ENCODE measurements around the gene CDK11A.
"Not testable (repeated sequence)": the region's sequence is repeated elsewhere in the genome, so short reads cannot be mapped to it uniquely, and the experiment has no call there.

Gene CDK11A

DNA sequence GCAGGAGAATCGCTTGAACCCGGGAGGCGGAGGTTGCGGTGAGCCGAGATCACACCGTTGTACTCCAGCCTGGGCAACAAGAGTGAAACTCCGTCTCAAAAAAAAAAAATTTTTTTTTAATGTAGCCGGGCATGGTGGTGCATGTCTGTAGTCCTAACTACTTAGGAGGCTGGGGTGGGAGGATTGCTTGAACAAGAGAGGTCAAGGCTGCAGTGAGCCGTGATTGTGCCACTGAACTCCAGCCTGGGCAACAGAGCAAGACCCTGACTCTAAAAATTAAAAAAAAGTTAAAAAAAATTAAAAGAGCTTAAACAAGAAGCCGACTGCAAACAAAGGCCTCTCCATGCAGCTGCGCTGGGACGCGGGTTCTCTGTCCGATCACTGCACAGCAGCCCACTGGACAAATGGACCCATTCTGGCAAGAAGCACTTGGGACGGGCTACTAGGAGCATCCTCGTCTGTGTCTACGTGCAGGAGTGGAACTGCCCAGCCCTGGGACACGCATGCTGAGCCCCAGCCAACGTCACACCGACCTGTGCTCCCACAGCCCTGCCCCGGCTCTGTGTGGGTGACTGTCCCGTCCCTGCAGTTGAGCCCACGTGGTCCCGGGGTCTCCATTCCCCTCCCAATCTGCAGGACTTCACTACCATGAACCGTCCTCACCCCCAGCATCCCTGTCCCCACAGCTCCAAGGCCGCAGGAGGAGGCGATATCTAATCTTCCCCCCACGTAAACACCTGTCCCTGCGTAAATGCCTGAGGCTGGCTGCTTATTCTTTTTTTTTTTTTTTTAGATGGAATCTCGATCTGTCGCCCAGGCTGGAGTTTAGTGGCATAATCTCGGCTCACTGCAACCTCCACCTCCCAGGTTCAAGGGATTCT, 43.9 kb downstream of the CDK11A start:
- DNase-seq, result no peak

DNA sequence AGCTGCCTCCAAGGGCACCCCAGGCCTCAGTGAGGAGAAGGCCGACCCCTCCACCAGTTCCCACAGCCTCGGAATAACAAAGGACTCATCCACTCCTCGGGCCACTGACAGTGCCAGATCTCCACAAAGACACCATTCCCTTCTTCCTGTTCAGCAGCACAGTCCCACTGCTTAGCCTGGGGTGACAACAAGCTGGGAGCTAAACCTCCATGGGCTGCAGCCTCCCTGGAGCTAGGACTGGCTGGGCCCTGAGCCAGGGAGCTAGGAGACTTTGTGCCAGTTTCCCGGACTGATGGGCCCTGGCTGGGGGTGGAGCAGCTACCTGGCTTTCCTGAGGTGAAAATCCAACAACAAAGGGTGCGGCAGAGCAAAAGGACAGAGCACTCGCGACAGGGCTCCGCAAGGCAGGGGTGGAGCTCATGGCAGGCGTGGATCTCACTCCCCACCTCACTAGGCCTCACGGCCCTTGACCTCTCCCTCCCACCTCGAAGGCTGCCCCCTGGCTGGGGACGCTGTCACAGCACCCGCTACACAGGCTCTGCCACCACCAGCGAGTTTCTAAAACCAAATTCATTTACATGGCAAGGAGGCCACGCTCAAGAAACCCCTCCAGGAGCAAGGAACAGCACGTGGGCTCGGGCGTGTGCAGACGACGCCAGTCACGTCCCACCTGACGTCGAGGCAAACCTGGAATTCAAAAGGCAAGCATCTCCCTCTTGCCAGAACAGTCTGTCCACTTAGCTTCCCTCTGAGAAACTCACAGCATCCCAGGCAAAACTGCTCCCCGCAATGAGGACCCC, 45.4 kb downstream of the CDK11A start:
- DNase-seq, result no peak

DNA sequence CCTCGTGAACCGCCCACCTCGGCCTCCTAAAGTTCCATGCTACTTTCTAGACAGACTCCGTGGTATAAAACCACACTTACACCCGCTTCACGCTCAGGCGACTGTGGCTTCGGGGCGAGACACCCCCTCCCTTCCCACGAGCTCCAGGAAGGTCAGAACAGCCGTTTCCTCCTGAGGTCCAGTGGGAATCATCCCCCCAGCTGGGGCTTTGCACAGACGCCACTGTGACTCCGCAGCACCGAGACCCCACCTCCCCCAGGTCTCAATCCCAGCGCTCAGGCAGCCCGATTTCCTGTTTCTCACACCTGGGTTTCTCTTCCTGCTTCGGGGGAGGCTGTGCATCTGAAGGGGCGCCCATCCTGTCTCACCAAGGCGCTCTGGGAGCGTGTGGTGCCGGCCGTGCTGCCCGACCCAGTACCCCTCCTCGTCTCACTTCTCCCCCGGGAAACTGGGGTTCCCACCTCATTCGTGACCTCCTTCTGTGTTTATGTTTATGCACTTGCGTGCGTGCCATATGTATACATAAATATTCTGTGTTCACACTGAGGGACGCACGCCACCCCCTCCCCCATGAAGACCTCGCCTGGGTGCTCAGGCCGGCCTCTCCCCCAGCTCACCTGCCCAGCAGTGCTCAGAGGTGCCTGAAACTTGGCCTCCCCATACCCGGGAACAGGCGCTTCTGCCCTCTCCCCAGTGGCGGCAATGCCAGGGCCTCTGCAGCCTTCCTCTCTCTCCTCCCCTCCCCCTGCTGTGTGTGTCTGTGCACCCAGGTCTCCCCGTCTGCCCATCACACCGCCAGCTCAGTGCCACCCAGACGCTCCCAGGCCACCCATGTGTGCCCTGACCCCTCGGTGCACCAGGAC, 46.2 kb downstream of the CDK11A start:
- DNase-seq, result peak; percentile 48

DNA sequence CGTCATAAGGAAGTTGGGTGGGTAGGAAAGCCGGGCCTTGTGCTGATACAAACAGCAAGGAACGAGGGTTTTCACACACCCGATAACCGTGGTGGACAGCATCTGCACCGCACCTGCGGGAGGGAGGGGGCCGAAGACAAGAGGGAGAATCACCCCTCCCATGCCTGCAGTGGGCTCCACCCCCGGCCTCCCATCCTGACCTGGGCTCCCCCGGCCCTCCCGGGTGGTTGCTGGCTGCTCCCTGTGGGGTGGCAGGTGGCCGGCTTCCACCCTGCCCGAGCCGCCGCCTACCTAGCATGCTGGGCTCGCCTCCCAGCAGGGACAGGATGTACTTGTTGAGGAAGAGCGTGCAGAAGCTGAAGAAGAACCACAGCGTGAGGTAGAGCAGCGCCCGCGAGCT, 48.1 kb downstream of the CDK11A start:
- not testable (repeated sequence) for DNase-seq

DNA sequence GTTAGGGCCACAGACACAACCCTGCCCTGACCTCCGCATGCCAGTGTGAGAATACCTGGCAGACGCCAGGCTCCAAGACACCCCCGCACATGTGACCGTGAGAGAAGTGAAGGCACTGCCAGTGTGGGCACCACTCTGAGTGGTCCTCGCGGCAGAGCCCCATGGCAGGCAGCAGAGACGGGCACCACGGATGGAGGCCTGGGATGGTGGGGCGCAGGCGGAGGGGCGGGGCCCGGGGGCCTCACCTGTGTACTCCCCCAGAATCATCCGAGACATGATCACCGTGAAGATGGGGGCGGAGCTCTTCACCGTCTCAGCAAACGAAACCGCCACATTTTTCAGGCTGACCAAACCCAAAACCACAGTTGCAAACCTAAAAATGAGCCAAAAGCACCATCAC, 48.9 kb downstream of the CDK11A start:
- DNase-seq, result not testable (repeated sequence)

DNA sequence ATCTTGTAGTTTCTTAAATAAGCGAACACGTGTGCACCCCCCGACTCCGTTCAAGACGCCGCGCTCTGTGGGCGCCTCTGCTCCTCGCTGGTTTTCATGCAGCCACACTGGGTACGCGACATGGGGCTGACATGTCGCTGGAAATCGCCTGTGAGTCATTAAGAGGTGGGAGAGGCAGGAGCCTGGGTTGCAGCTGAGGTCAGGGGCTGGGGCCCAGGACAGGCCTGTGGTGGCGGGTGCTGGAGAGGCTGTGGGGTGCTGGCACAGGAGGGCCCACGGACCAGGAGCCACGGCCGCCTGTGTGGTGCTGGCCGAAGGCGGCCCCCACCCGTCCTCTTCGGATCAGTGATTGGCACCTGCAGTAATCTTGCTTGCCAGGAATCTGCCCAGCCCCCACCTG, 49.4 kb downstream of the CDK11A start:
- DNase-seq, result not testable (repeated sequence)

DNA sequence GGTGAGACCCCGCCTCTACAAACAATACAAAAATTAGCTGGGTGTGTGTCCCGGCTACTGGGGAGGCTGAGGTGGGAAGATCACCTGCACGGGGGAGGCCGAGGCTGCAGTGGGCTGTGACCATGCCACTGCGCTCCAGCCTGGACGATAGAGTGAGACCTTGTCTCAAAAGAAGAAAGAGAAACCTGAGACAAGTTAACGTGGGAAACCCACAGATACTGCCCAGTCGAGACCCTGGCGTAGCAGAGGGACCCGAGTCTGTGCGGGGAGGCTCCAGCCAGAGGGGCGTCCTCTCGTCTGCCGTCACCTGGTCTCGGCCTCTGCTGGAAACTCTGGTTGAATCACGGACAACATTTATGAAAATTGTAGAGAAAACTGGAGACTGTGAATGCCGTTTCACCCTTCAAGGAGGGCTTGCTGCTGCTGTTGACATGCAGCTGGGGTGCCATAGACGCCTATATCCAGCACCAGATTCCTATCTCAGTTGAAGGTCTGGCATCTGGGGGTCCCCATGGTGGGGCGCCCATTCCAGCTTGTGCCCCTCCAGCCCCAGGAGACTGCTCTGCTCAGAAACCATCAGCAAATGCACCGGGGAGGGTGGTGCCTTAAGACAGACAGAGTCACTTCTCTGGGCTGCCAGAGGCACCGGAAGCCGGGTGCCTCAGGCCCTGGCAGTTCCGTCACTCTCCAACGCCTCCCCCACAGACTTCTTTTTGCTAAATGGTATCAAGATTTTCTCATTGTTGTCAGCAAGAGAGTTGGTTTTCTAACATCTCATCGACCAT, 51.8 kb downstream of the CDK11A start:
- no peak for DNase-seq

DNA sequence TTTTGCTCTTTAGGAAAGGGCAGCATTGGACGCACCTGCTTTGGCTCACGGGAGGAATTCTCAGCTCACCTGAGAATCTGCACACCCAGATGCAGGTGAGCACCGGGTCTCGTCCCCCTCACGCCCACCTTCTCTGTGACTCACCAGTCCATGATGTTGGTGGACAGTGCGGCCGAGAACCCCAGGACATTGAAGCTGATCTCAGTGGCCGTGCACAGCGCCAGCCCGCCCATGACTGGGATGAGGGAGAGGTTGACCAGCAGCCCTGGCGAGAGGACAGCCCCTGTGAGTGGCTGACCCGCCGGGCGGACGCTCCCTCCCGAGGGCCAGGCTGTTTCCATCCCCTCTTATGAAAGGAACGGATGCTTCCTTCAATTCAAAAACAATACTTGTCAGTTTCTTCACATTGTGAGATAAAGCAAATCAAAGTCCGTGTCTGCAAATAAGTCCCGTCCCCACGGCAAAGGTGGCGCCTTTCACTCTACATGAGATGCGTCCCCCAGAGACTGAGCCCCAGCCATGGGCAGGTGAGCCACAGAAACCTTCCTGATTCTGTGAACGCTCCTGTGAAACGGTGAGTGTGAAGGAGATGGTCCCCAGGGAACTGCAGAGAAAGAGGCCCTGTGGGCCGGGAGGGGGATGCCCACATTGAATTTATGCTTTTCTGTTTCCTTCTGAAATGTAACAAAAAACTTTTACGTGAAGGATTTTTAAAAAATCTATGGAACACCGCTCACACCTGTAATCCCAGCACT, 52.6 kb downstream of the CDK11A start:
- no peak for DNase-seq

DNA sequence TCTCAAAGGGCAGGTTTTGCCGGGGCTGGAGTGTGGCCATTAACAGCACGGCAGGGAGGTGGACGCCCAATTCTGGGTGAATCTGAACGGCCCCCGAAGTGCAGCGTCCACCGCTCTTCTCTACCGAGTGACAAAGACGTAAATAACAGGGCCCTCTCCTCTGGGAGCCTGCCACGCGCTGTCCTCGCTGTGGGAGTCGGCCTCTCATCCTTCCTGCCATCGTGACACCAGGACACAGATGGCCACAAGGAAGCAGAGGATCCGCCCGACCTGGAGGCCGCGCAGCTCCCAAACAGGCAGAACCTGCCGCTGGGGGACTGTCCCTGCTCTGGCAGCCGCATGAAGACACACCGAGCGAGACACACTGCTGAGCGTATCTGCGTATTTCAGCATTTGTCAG, 53.3 kb downstream of the CDK11A start:
- no peak for DNase-seq

DNA sequence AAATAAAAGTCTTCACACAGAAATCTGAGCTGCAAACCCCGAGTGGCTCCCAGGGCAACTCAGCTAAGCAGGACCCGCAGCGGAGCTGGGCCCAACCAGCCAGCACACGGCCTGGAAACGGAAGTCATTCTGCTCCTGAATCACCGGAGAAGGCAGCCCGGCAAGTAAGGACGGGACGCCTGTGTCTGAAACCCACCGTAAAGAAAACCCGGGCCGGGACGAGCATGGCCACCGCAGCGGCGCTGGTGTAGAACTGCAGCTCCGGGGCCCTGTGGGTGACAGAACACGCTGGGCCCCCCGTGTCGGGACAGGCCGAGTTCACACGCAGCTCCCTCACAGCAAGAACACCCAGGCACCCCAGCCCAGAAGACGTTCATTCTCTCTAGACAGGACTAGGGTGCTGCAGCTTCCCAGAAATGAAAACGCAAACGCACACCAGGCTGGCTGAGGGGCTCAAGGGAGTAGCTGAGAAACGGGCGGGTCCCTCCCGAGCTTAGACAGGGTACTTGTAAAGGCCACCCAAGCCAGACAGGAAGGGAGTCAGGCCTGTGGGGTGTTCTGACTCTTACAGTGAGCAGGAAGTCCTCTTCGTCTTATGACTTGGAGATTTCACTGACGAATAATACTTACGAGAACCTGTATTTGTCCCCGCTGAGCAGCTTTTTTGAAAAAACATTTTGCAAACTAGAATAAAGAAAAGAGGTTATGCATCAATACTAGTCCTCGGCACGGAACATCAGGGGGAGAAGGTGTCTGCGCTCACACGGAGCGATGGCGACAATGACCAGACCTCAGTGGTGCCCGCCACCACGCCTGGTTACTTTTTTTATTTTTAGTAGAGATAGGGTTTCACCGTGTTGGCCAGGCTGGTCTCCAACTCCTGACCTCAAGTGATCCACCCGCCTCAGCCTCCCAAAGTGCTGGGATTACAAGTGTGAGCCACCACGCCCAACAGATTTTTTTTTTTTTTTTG, 54.4 kb downstream of the CDK11A start:
- DNase-seq, result no peak

DNA sequence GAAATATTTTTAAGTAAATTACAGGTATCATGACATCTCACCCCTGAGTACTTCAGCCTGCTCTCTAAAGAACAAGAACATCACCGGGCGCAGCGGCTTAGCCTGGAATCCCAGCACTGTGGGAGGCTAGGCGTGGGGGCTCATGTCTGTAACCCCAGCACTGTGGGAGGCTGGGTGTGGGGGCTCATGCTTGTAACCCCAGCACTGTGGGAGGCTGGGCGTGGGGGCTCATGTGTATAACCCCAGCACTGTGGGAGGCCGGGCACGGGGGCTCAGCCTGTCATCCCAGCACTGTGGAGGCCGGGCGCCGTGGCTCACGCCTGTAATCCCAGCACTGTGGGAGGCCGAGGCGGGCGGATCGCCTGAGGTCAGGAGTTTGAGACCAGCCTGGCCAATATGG, 57.6 kb downstream of the CDK11A start:
- no peak for DNase-seq

DNA sequence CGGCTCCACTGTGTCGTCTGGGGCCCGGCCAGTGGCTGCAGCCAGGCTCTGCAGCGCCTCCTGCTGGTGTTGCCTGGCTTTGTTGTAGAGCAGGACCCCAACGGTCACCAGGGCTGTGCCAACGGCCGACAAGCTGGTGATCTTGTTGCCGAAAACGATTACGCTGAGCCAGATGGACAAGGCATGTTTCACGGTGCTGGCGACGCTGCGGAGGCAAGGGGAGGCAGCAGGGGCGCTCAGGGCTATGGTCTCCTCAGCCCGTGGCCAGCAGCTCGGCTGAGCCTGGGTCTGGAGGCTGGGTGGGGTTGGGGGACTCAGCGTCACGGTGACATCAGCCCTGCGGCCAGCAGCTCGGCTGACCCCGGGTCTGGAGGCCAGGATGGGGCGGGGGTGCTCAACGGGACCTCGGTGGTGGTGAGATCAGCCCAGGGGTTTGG, 58.3 kb downstream of the CDK11A start:
- DNase-seq, result peak; percentile 9

DNA sequence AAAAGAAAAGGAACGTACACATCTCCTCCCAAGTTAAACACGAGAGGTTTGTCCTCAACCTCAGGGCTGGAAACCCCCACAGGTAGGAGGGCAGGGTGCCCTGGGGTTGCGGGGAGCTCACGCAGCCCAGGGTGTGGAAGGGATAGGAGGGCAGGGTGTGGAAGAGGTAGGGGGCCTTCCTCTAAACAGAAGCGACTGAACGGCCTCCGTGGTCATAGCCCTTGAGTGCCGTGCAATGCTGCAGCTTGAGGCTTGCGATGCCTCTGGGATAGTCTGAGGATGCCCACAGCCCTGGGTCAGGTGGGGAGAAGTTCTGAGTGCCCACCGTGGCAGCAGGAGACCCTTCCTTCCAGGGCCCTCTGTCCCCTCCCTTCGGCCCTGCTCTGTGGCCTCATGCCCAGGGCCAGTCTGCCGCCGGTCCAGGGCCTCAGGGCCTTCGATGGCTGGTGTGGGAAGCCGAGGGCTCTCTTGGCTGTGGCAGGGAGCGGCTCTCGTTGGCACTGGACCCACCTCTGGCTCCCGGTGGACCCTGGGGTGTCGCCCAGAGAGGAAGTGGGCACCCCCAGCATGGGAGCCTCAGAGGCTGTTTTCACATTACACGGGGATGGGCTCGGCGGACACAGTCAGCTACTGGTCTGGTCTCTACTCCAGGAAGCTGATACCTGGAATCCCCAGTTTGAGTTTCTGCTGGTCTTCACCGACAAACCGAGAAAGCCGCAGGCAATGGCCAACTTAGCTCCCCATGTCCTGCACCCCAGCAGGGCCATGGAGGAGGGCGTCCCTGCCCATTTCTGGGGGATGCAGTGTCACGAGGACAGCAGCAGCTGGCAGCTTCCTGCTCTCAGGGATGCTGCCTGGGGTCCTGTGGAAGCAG, 59.0 kb downstream of the CDK11A start:
- DNase-seq, result no peak

DNA sequence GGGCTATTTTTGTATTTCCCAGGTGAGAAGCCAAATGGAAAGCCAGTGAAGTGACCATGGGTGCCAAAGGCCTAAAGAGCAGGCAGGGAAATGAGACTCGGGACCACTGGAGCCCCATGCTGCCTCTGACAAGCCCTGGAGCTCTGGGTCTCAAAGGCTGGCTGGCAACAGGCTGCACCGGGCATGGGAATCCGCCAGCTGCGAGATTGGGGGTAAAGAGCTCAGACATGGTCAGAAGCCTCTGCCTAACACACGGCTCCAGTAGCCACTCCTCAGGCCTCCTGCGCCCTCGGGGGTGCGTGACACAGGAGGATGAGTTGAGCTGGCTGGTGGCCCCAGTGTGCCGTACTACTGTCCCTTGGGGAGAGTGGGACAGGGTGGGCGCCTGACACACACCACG, 59.8 kb downstream of the CDK11A start:
- DNase-seq, result not testable (repeated sequence)

DNA sequence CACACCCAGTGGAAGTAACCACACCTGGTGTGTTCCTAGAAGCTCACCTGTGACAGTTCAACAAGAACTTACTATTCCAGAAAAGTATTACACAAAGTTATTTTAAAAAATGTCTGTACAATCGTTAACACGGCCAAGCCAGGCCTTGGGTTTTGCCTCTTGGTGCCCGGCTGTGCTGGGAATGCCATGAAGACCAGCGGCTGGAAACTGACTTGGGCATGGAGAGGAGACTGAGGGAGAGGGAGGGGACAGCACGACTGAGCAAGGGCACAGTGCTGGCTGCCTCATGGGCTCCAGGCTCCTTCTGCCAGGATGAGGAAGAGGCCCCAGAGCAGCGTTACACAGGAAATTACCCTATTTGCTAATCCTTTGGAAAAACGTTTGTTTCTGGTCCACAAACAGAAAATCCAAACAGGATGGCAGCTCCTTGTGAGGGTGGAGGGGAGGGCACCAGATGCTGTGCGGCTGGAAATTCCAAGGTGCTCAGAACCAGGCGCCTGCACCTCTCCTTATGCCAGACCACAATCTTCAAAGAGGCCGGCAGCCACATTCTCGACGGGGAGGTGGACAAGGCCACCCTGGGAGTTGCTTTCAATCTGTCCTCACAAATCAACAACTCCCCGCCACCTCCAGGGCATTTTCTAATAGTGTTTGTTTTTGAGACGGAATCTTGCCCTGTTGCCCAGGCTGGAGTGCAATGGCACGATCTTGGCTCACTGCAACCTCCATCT, 61.2 kb downstream of the CDK11A start:
- DNase-seq, result not testable (repeated sequence)

DNA sequence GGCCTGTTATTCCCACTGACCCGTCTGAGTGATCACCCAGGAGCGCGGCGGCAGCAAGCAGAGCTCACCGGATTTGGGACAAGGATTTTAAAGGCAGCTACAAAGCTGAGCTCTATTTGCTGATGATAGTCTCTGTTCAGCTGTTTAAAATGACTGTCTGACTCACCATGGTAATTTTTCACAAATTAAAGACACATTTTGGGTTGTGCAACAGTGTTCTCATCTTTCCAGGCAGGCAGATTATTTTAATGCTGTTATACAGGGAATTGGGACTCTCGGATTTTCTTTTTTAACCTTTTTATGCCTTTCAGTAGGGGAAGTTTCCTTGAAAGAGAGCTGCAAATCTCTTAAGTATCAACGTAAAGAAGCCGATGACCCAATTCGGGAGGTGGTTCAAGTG, 61.8 kb downstream of the CDK11A start:
- not testable (repeated sequence) for DNase-seq

DNA sequence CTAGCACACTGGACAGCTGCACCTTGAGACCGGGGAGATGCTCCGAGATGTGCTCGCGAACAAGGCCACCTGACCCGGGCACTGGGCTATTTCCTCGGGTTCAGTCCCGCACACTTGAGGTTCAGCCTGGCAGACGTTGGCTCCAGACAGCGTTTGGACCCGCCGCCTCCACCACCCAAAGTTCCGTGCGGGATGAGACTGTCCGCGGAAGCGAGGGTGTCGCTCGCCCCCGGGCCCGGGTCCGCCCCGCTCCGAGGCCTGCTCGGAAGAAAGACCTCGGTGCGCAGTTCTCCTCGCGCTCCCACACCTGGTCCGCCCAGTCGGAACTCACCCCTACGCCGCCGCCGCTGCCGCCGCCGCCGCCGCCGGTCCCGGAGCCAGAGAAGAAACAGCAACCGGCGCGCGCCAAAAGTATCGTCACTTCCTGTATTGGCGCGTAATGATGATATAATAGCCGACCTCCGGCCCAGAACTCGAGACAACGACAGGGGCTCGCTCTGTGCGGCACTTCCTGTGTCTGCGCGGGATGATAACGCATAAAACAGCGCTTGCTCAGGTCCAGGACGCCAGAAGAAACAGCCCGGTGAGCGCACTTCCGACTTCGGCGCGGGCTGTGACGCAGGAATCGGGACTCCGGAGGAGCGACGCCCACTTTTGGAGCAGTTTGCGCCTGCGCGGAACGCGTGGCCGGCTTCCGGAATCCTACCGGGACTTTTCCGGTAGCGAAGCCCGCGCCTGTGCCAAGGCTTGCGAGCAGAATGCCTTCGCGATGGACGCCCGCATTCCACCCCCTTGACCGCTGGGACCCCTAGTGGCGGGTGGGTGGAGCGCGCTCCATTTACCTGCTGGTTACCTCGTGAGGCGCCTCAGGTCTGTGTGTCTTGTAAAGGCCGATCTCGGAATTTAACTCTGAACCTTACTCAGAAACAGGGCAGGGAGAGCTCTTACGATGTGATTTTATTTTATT, 65.3 kb downstream of the CDK11A start, which contains the start of gene CDK11B:
CDK11B (minus strand) TSS at position 422 of the 967 bp plus-strand sequence. CDS start 1,519 bp downstream, outside the sequence.
- peak; percentile 97 for DNase-seq
